ENCODE measurements around the gene AP5S1. TPM values are rescaled to one million over a fixed set of nuclear protein-coding genes. Genes with fewer than 3 reads are reported as not detected.

The AP5S1 gene
- total and polyA plus RNA-seq, 2 of the 13 experiments (the other 11 are each of a cell fraction or from before 2014, with no cell fraction given) = 7.9 to 23.2 TPM

- TF ChIP-seq ZNF10 (CRISPR knock-in tag; IDR thresholded peaks at IDR 0.05; ENCODE audit: borderline replicate concordance, low read depth) (0 out of 2 replicates have a peak, but pooled peaks have one; percentile 82), HOMEZ (CRISPR knock-in tag; IDR thresholded peaks at IDR 0.05; ENCODE audit: low read depth) (peak; percentile 90), MED1 (CRISPR knock-in tag; IDR thresholded peaks at IDR 0.05) (peak; percentile 83), SMAD3 (CRISPR knock-in tag; IDR thresholded peaks at IDR 0.05) (peak; percentile 64), AKAP8 (CRISPR knock-in tag; IDR thresholded peaks at IDR 0.05) (peak; percentile 62; the same call in 1 of the 2 replicates), ZNF383 (CRISPR knock-in tag; IDR thresholded peaks at IDR 0.05; ENCODE audit: borderline replicate concordance) (no peak; the same call in 1 of the 2 replicates), HMGA1 (CRISPR knock-in tag; conservative IDR thresholded peaks at IDR 0.05) (no peak), ZNF788 (CRISPR knock-in tag; IDR thresholded peaks at IDR 0.05; ENCODE audit: borderline replicate concordance) (peak; percentile 92; the same call in 1 of the 2 replicates), HDAC1 (CRISPR knock-in tag; IDR thresholded peaks at IDR 0.05) (peak; percentile 46; the same call in 1 of the 2 replicates), HOXA5 (CRISPR knock-in tag; IDR thresholded peaks at IDR 0.05) (peak; percentile 65; the same call in 1 of the 2 replicates), DMTF1 (CRISPR knock-in tag; IDR thresholded peaks at IDR 0.05) (0 out of 2 replicates have a peak, but pooled peaks have one; percentile 11), JUND (CRISPR knock-in tag; IDR thresholded peaks at IDR 0.05) (peak; percentile 83), ZMAT3 (CRISPR knock-in tag; conservative IDR thresholded peaks at IDR 0.05) (peak; percentile 50; the same call in 1 of the 2 replicates), ZNF713 (CRISPR knock-in tag; IDR thresholded peaks at IDR 0.05) (peak; percentile 74; the same call in 1 of the 2 replicates), PHF5A (CRISPR knock-in tag; IDR thresholded peaks at IDR 0.05; ENCODE audit: low read depth, unreplicated experiment) (peak; percentile 73), MIER2 (CRISPR knock-in tag; IDR thresholded peaks at IDR 0.05) (peak; percentile 91), ZNF207 (IDR thresholded peaks at IDR 0.05; ENCODE audit: borderline replicate concordance) (no peak), TEAD3 (CRISPR knock-in tag; optimal IDR thresholded peaks at IDR 0.05; ENCODE audit: borderline replicate concordance) (peak; percentile 88), ZNF567 (CRISPR knock-in tag; IDR thresholded peaks at IDR 0.05; ENCODE audit: borderline replicate concordance) (no peak; the same call in 1 of the 2 replicates), ZNF724P (CRISPR knock-in tag; IDR thresholded peaks at IDR 0.05; ENCODE audit: borderline replicate concordance) (peak; percentile 32; the same call in 1 of the 2 replicates), STAG1 (CRISPR knock-in tag; IDR thresholded peaks at IDR 0.05) (peak; percentile 85), FOSL2 (CRISPR knock-in tag; IDR thresholded peaks at IDR 0.05) (peak; percentile 95), ZNF224 (CRISPR knock-in tag; IDR thresholded peaks at IDR 0.05) (peak; percentile 24; the same call in 1 of the 2 replicates), ZNF850 (CRISPR knock-in tag; conservative IDR thresholded peaks at IDR 0.05) (no peak), ZBTB26 (CRISPR knock-in tag; IDR thresholded peaks at IDR 0.05; ENCODE audit: borderline replicate concordance) (peak; percentile 62; the same call in 1 of the 2 replicates), ZMYM3 (CRISPR knock-in tag; IDR thresholded peaks at IDR 0.05) (peak; percentile 80)
Observed at GRCh38 chr20:3818155-3819151, 1.9 kb upstream of the AP5S1 start (continued).

Data from HepG2 (cell line).